ENCODE results near the gene AHCYL1. TPM values are rescaled to one million over a fixed set of nuclear protein-coding genes. Genes with fewer than 3 reads are reported as not detected.
A peak's percentile ranks its signal among the peaks of the same experiment; 100 is the strongest.

The AHCYL1 gene
- polyA plus RNA-seq, 1 experiment: 95.5 TPM

- POLR2A ChIA-PET: interaction anchor here (0.6 to 0.8 kb wide), 5 partner anchors 26 to 828 kb away, joined by 3 to 18 read pairs (median 3); partner anchors contain the start of gene AHCYL1
- no peaks in the 10 kb centered on the region for H3K27me3 ChIP-seq (ENCODE audit: control insufficient read depth, insufficient read depth, low read length)
- DNase-seq (ENCODE audit: low read depth): peak; percentile 87
- CTCF ChIA-PET: interaction anchor here (0.8 to 9.7 kb wide), 12 partner anchors 10 to 461 kb away, joined by 3 to 98 read pairs (median 4); partner anchors contain the start of gene AHCYL1
- H3K36me3 ChIP-seq (ENCODE audit: control insufficient read depth, insufficient read depth, low read length): peaks cover 15% of the 10 kb centered on the region
- peak within 1 kb of the TSS; percentile 79 for H3K4me3 ChIP-seq (ENCODE audit: low read depth, low read length)
- TF ChIP-seq CTCF (IDR thresholded peaks at IDR 0.05; ENCODE audit: insufficient read depth, low read depth, low read length): no peak
These were observed 50.1 kb downstream of the AHCYL1 start, which contains the start of gene STRIP1 for GRCh38 chr1:110034451-110035235. Gene STRIP1, plus strand, starts transcription at chr1:110034624. Its CDS starts 14 bp downstream, at chr1:110034638.

DNA sequence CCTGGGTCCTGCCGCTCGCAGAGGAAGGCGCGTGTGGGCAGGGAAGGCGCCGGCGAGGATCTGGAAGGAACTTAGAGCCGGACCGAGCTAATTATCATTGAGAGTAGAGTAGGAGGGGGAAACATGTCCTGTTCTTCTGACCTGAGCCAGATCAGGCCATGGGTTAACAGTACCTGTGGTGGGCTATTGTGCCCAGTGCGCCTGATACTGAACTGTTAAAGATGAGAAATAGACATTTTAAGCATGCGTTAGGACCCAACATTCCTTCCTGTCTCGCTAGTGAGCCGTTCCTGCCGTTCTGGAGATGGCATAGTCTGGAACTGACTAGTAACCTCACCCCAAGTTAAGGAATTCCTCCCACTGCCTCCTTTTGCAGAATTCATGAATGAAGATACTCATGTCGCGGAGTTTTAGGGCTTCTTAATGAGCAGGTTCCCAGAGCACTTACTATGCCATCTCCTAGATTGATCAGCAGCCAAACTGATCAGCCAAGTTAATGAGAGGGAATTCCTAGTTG lies 50.7 kb downstream of the AHCYL1 start:
- ChIA-PET CTCF (interaction anchor here (1.2 to 9.7 kb wide), 9 partner anchors 10 to 395 kb away, joined by 3 to 98 read pairs (median 5); partner anchors contain the start of gene AHCYL1), POLR2A (interaction anchor here (0.7 to 0.8 kb wide), 2 partner anchors 45 to 50 kb away, joined by 3 read pairs; no protein-coding TSS in a partner anchor)
- peaks cover 15% of the 10 kb centered on the region for H3K36me3 ChIP-seq (ENCODE audit: control insufficient read depth, insufficient read depth, low read length)
- peak overlapping the region; percentile 79 for H3K4me3 ChIP-seq (ENCODE audit: low read depth, low read length)
- H3K27me3 ChIP-seq (ENCODE audit: control insufficient read depth, insufficient read depth, low read length): no peaks in the 10 kb centered on the region
- DNase-seq (ENCODE audit: low read depth): no peak
- TF ChIP-seq CTCF (IDR thresholded peaks at IDR 0.05; ENCODE audit: insufficient read depth, low read depth, low read length): no peak

- Histone ChIP-seq H3K4me3 (ENCODE audit: low read depth, low read length) (no peak overlapping the region), H3K27me3 (ENCODE audit: control insufficient read depth, insufficient read depth, low read length) (no peaks in the 10 kb centered on the region), H3K36me3 (ENCODE audit: control insufficient read depth, insufficient read depth, low read length) (peaks cover 34% of the 10 kb centered on the region)
- no peak for DNase-seq (ENCODE audit: low read depth)
- POLR2A ChIA-PET: no interaction called here
- no peak for TF ChIP-seq CTCF (IDR thresholded peaks at IDR 0.05; ENCODE audit: insufficient read depth, low read depth, low read length)
- CTCF ChIA-PET: interaction anchor here (1.1 to 9.7 kb wide), 3 partner anchors 9 to 22 kb away, joined by 5 to 98 read pairs (median 9); no protein-coding TSS in a partner anchor
These were observed 53.7 kb downstream of the AHCYL1 start for GRCh38 chr1:110038271-110038670.

- ChIA-PET POLR2A (interaction anchor here (0.7 kb wide), 1 partner anchor 93 kb away, joined by 3 read pairs; no protein-coding TSS in a partner anchor), CTCF (interaction anchor here (0.7 to 9.7 kb wide), 5 partner anchors 10 to 66 kb away, joined by 3 to 98 read pairs (median 8); no protein-coding TSS in a partner anchor)
- TF ChIP-seq CTCF (IDR thresholded peaks at IDR 0.05; ENCODE audit: insufficient read depth, low read depth, low read length): no peak
- no peaks in the 10 kb centered on the region for H3K27me3 ChIP-seq (ENCODE audit: control insufficient read depth, insufficient read depth, low read length)
- no peak for DNase-seq (ENCODE audit: low read depth)
- peaks cover 41% of the 10 kb centered on the region for H3K36me3 ChIP-seq (ENCODE audit: control insufficient read depth, insufficient read depth, low read length)
- H3K4me3 ChIP-seq (ENCODE audit: low read depth, low read length): no peak overlapping the region
These were observed 55.1 kb downstream of the AHCYL1 start for GRCh38 chr1:110039641-110040040.

DNA sequence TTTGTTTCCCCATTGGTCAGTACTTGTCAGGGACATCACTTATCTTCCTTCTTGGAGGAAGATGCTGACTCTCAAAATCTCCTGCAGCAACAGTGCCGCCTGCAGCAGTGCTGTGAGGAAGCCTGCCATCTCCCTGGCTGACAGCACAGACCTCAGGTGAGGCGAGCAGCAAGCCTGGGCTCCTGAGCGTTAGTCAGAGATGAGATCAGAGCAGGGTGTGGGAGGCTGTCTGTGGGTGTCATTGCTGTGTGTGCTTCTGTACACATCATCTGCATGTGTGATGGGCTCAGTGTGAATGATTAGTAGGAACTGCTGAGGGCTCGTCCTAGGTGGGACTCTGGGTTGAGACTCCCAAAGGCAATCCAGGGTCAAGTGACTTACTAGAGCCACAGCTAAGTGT lies 56.0 kb downstream of the AHCYL1 start:
- POLR2A ChIA-PET: no interaction called here

More for the DNA sequence above, 56.0 kb downstream of the AHCYL1 start:
- no peaks in the 10 kb centered on the region for H3K27me3 ChIP-seq (ENCODE audit: control insufficient read depth, insufficient read depth, low read length)
- TF ChIP-seq CTCF (IDR thresholded peaks at IDR 0.05; ENCODE audit: insufficient read depth, low read depth, low read length): no peak
- H3K4me3 ChIP-seq (ENCODE audit: low read depth, low read length): no peak overlapping the region
- peaks cover 46% of the 10 kb centered on the region for H3K36me3 ChIP-seq (ENCODE audit: control insufficient read depth, insufficient read depth, low read length)
- no peak for DNase-seq (ENCODE audit: low read depth)
- CTCF ChIA-PET: interaction anchor here (0.6 to 9.7 kb wide), 5 partner anchors 10 to 65 kb away, joined by 3 to 98 read pairs (median 7); no protein-coding TSS in a partner anchor

Measured in BJ (cell line).